ENCODE measurements around the gene GCNT2.

DNA sequence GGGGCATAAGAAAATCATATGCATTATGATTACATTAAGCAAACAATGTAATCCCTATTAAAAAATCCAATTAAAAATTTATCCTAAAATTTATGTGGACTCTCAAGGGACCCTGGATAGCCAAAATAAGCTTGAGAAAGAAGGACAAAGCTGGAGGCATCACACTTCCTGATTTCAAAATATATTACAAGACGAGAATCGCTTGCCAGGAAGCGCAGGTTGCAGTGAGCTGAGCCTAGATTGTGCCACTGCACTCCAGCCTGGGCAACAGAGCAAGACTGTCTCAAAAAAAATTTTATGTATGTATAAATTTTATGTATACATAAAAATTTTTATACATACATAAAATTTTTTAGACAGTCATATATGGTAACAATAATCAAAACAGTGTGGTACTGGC is 48.5 kb upstream of the GCNT2 start:
- no peak for TF ChIP-seq CTCF (IDR thresholded peaks at IDR 0.05)
- TF ChIP-seq POLR2A (IDR thresholded peaks at IDR 0.05) = no peak
